Measurements from ENCODE around the gene ABI1.
A peak's percentile ranks its signal among the peaks of the same experiment; 100 is the strongest.

The ABI1 gene

DNA sequence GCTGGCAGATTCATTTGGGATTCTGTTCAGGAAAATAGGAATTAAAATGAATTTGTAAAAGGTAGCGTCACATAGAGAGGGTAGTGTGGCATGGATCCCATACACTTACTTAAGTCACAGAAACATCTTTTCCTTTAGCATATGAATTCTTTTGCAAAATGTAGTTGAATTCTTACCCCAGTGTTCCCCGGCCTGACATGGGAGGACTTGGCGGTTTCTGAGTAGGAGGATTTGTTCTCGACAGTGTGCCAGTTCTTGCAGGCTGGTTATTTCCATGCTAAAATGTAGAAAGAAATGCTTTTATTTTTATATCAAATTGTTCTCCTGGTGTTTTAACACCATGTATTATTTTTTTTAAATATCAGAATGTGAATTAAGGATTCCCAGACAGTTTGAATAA, 90.7 kb downstream of the ABI1 start:
- no peak for TF ChIP-seq GABPA (IDR thresholded peaks at IDR 0.05; ENCODE audit: low read depth)
- no peaks in the 10 kb centered on the region for H3K27me3 ChIP-seq (ENCODE audit: insufficient read depth, poor library complexity, severe bottlenecking)
- no peak overlapping the region for H3K4me3 ChIP-seq (replicated peaks; ENCODE audit: insufficient read depth, low read length)
- no peak for DNase-seq (ENCODE audit: low read depth in 1 of 2, low spot score in 1 of 2)
- H3K27ac ChIP-seq (replicated peaks), result no peak overlapping the region

DNA sequence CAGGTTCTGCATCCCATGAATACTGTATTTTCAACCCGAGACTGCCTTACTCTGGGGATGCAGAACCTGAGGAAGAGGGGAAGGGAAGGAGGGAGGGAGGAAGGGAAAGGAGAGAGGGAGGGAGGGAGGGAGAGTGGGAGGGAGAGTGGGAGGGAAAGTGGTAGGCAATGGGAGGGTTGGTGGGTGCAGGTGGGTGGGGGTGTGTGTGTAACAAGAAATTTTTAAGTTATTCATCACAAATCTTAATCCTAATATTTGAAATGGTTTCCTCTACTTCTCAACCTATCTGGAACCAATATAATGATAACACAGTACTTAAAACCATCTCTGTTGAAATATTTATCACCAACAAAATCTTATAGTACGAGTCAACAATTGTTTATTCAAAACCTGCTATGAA, 95.2 kb downstream of the ABI1 start:
- no peak for DNase-seq (ENCODE audit: low read depth in 1 of 2, low spot score in 1 of 2)
- Histone ChIP-seq H3K27ac (replicated peaks) (no peak overlapping the region), H3K27me3 (ENCODE audit: insufficient read depth, poor library complexity, severe bottlenecking) (no peaks in the 10 kb centered on the region), H3K4me3 (replicated peaks; ENCODE audit: insufficient read depth, low read length) (no peak overlapping the region)
- TF ChIP-seq, protein P1, sequence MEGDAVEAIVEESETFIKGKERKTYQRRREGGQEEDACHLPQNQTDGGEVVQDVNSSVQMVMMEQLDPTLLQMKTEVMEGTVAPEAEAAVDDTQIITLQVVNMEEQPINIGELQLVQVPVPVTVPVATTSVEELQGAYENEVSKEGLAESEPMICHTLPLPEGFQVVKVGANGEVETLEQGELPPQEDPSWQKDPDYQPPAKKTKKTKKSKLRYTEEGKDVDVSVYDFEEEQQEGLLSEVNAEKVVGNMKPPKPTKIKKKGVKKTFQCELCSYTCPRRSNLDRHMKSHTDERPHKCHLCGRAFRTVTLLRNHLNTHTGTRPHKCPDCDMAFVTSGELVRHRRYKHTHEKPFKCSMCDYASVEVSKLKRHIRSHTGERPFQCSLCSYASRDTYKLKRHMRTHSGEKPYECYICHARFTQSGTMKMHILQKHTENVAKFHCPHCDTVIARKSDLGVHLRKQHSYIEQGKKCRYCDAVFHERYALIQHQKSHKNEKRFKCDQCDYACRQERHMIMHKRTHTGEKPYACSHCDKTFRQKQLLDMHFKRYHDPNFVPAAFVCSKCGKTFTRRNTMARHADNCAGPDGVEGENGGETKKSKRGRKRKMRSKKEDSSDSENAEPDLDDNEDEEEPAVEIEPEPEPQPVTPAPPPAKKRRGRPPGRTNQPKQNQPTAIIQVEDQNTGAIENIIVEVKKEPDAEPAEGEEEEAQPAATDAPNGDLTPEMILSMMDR (IDR thresholded peaks at IDR 0.05; ENCODE audit: insufficient read depth, low read length), result no peak
- TF ChIP-seq GABPA (IDR thresholded peaks at IDR 0.05; ENCODE audit: low read depth) (no peak), SPI1 (IDR thresholded peaks at IDR 0.05; ENCODE audit: borderline replicate concordance, low read depth) (no peak), POLR2AphosphoS5 (IDR thresholded peaks at IDR 0.05; ENCODE audit: low read depth) (no peak)
- TF ChIP-seq, protein P2, sequence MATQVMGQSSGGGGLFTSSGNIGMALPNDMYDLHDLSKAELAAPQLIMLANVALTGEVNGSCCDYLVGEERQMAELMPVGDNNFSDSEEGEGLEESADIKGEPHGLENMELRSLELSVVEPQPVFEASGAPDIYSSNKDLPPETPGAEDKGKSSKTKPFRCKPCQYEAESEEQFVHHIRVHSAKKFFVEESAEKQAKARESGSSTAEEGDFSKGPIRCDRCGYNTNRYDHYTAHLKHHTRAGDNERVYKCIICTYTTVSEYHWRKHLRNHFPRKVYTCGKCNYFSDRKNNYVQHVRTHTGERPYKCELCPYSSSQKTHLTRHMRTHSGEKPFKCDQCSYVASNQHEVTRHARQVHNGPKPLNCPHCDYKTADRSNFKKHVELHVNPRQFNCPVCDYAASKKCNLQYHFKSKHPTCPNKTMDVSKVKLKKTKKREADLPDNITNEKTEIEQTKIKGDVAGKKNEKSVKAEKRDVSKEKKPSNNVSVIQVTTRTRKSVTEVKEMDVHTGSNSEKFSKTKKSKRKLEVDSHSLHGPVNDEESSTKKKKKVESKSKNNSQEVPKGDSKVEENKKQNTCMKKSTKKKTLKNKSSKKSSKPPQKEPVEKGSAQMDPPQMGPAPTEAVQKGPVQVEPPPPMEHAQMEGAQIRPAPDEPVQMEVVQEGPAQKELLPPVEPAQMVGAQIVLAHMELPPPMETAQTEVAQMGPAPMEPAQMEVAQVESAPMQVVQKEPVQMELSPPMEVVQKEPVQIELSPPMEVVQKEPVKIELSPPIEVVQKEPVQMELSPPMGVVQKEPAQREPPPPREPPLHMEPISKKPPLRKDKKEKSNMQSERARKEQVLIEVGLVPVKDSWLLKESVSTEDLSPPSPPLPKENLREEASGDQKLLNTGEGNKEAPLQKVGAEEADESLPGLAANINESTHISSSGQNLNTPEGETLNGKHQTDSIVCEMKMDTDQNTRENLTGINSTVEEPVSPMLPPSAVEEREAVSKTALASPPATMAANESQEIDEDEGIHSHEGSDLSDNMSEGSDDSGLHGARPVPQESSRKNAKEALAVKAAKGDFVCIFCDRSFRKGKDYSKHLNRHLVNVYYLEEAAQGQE (IDR thresholded peaks at IDR 0.05; ENCODE audit: insufficient replicate concordance, low read depth), result no peak

DNA sequence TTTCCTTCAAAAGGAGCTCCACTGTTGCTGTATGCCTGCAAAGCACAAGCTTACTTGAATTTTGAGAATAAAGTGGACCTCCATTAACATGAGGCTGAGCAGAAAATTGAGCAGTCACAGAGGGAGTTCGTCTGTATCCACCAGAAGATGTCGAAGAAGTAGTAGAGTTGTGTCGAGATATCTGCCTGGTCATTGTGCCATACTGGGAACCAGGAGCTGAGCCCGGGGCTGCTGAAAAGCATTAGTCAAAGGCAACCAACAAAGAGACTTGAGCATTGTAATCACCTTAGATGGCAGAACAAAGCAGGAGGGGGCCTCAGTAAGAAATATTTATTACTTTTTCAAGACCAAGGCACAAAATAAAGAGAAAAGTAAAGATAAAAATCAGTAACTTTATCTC, 101.8 kb downstream of the ABI1 start:
- no peak overlapping the region for H3K27ac ChIP-seq (replicated peaks)
- TF ChIP-seq SPI1 (IDR thresholded peaks at IDR 0.05; ENCODE audit: borderline replicate concordance, low read depth) (no peak), POLR2AphosphoS5 (IDR thresholded peaks at IDR 0.05; ENCODE audit: low read depth) (no peak), GABPA (IDR thresholded peaks at IDR 0.05; ENCODE audit: low read depth) (no peak)
- TF ChIP-seq, protein P1 (IDR thresholded peaks at IDR 0.05; ENCODE audit: insufficient read depth, low read length), result no peak
- TF ChIP-seq, protein P2 (IDR thresholded peaks at IDR 0.05; ENCODE audit: insufficient replicate concordance, low read depth), result no peak
- H3K27me3 ChIP-seq (ENCODE audit: insufficient read depth, poor library complexity, severe bottlenecking), result no peaks in the 10 kb centered on the region
- no peak overlapping the region for H3K4me3 ChIP-seq (replicated peaks; ENCODE audit: insufficient read depth, low read length)
- DNase-seq (ENCODE audit: low read depth in 1 of 2, low spot score in 1 of 2), result no peak

DNA sequence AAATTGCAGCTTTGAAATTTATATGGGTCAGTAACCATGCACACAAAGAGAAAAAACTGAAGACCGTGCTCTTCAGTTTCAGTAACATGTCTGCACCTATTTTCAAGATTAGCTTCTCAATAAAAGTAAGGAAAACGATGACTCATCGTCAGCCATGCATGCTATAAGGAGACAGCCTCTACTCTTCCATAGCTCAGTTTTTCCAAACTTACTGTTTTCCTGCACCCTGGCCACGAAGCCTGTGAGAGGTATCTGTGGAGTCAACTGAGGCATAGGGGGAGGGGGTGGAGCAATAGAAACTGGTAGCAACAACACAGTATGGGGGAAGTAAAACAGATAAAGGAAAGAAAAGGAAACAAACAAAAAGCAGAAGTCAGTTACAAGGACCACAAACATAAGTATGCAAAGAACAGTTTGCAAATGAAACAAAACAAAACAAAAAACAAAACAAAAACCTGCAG, 105.3 kb downstream of the ABI1 start:
- H3K27me3 ChIP-seq (ENCODE audit: insufficient read depth, poor library complexity, severe bottlenecking), result no peaks in the 10 kb centered on the region
- H3K27ac ChIP-seq (replicated peaks), result peak overlapping the region; percentile 34
- TF ChIP-seq POLR2AphosphoS5 (IDR thresholded peaks at IDR 0.05; ENCODE audit: low read depth) (no peak), GABPA (IDR thresholded peaks at IDR 0.05; ENCODE audit: low read depth) (no peak), SPI1 (IDR thresholded peaks at IDR 0.05; ENCODE audit: borderline replicate concordance, low read depth) (peak; percentile 89)
- TF ChIP-seq, protein P1 (IDR thresholded peaks at IDR 0.05; ENCODE audit: insufficient read depth, low read length), result no peak
- TF ChIP-seq, protein P2 (IDR thresholded peaks at IDR 0.05; ENCODE audit: insufficient replicate concordance, low read depth), result no peak
- no peak overlapping the region for H3K4me3 ChIP-seq (replicated peaks; ENCODE audit: insufficient read depth, low read length)
- peak in 1 of 2 experiments; percentile 18 for DNase-seq (ENCODE audit: low read depth in 1 of 2, low spot score in 1 of 2)

Measured in HL-60 (cell line).